Activated CD4-positive, alpha-beta memory T cell treated with anti-CD3 and anti-CD28 coated beads, Interleukin-2, amount 10 ng/mL, durations not matched to agents 7 days and 5 days (primary cell): ENCODE data around the gene GDI1. TPM values are rescaled to one million over a fixed set of nuclear protein-coding genes. Genes with fewer than 3 reads are reported as not detected.

Experiments
- CTCF ChIA-PET: fragments of 350-600 bp; sonication (Branson Sonifier 250); formaldehyde crosslinking; loops from one replicate; lab custom pipeline; 2021; ENCODE audit warnings: antibody characterized with exemption, inconsistent platforms; lab: Charles Lee
- POLR2A ChIA-PET: fragments of 350-600 bp; sonication (Branson Sonifier 250); formaldehyde crosslinking; loops from one replicate; lab custom pipeline; 2021; ENCODE audit warnings: antibody characterized with exemption; lab: Charles Lee
- DNase-seq: peaks from one replicate; pipeline ENCODE4 v3.0.0-alpha.2; 2020
- H3K27ac Mint-ChIP-seq: one replicate; pipeline ENCODE4 v1.8.0; 2021; ENCODE audit warnings: mild to moderate bottlenecking, mixed read lengths
- H3K27me3 Mint-ChIP-seq: one replicate; pipeline ENCODE4 v1.8.0; 2021; ENCODE audit warnings: mixed read lengths
- H3K36me3 Mint-ChIP-seq: one replicate; pipeline ENCODE4 v1.8.0; 2021; ENCODE audit warnings: low read depth, mixed read lengths
- H3K4me1 Mint-ChIP-seq: one replicate; pipeline ENCODE4 v1.8.0; 2021; ENCODE audit warnings: mixed read lengths
- H3K4me3 Mint-ChIP-seq: one replicate; pipeline ENCODE4 v1.8.0; 2021; ENCODE audit warnings: mild to moderate bottlenecking, mixed read lengths
- H3K9me3 Mint-ChIP-seq: one replicate; pipeline ENCODE4 v1.8.0; 2021; ENCODE audit warnings: mixed read lengths
- total RNA-seq, 2 experiments: library from RNA; stranded (reverse); gene quantifications; one replicate each; pipeline ENCODE4 v1.2.3, GENCODE V29; 2021

The GDI1 gene
- total RNA-seq, 2 experiments from 2014 or later: 114 to 117 TPM

DNA sequence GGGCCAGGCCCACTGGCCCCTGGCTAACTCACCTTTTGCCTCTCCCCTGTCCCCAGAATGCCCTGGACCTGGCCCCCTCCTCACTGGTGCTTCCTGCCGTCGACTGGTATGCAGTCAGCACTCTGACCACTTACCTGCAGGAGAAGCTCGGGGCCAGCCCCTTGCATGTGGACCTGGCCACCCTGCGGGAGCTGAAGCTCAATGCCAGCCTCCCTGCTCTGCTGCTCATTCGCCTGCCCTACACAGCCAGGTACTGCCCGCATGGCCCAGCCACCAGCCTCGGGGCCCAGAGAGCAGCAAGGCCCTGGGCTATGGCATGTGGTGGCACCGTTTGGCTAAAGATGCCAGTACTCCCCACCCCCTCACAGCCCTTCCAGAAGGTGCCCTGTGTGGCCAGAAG, 4.7 kb upstream of the GDI1 start:
- Mint-ChIP-seq H3K27ac (no peak overlapping the region), H3K9me3 (no peaks in the 10 kb centered on the region), H3K4me3 (no peak overlapping the region), H3K4me1 (peaks cover 26% of the 10 kb centered on the region), H3K27me3 (no peaks in the 10 kb centered on the region), H3K36me3 (peaks cover 27% of the 10 kb centered on the region)
- ChIA-PET POLR2A (interaction anchor here (0.7 kb wide), 1 partner anchor 27 kb away, joined by 4 read pairs; no protein-coding TSS in a partner anchor), CTCF (no interaction called here)
- no peak for DNase-seq

- no peak overlapping the region for H3K27ac Mint-ChIP-seq
- peaks cover 31% of the 10 kb centered on the region for H3K36me3 Mint-ChIP-seq
- H3K4me3 Mint-ChIP-seq: no peak overlapping the region
- no peak for DNase-seq
- peaks cover 28% of the 10 kb centered on the region for H3K4me1 Mint-ChIP-seq
- ChIA-PET CTCF (no interaction called here), POLR2A (no interaction called here)
- H3K27me3 Mint-ChIP-seq: no peaks in the 10 kb centered on the region
- H3K9me3 Mint-ChIP-seq: no peaks in the 10 kb centered on the region
Observed at GRCh38 chrX:154433605-154434004, 3.3 kb upstream of the GDI1 start.

GRCh38 chrX:154434394-154435168, 2.4 kb upstream of the GDI1 start:
- no peaks in the 10 kb centered on the region for H3K9me3 Mint-ChIP-seq
- peaks cover 31% of the 10 kb centered on the region for H3K36me3 Mint-ChIP-seq
- peaks cover 26% of the 10 kb centered on the region for H3K4me1 Mint-ChIP-seq
- ChIA-PET CTCF (no interaction called here), POLR2A (no interaction called here)
- H3K4me3 Mint-ChIP-seq: no peak overlapping the region
- DNase-seq: no peak
- H3K27ac Mint-ChIP-seq: no peak overlapping the region
- H3K27me3 Mint-ChIP-seq: no peaks in the 10 kb centered on the region

DNA sequence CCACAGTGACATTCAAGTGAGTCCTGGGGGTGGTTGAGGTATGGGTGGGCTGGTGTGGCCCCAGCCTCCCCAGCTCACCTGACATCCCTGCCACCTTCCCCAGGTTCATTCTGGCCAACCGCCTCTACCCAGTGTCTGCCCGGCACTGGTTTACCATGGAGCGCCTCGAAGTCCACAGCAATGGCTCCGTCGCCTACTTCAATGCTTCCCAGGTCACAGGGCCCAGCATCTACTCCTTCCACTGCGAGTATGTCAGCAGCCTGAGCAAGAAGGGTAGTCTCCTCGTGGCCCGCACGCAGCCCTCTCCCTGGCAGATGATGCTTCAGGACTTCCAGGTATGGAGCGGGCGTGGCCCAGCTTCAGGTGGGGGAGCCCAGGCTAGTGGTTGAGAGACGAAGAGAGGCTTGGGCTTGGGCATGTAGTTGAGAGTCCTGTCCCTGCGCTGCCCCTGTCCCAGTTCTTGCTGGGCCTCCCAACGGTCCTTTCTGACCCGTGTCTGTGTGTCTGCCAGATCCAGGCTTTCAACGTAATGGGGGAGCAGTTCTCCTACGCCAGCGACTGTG, 1.7 kb upstream of the GDI1 start:
- peaks cover 25% of the 10 kb centered on the region for H3K4me1 Mint-ChIP-seq
- no peak for DNase-seq
- H3K36me3 Mint-ChIP-seq: peaks cover 33% of the 10 kb centered on the region
- POLR2A ChIA-PET: interaction anchor here (0.7 to 1.1 kb wide), 2 partner anchors 15 to 50 kb away, joined by 3 read pairs; no protein-coding TSS in a partner anchor
- H3K4me3 Mint-ChIP-seq: no peak overlapping the region
- CTCF ChIA-PET: no interaction called here
- no peaks in the 10 kb centered on the region for H3K27me3 Mint-ChIP-seq
- no peak overlapping the region for H3K27ac Mint-ChIP-seq
- H3K9me3 Mint-ChIP-seq: no peaks in the 10 kb centered on the region

DNA sequence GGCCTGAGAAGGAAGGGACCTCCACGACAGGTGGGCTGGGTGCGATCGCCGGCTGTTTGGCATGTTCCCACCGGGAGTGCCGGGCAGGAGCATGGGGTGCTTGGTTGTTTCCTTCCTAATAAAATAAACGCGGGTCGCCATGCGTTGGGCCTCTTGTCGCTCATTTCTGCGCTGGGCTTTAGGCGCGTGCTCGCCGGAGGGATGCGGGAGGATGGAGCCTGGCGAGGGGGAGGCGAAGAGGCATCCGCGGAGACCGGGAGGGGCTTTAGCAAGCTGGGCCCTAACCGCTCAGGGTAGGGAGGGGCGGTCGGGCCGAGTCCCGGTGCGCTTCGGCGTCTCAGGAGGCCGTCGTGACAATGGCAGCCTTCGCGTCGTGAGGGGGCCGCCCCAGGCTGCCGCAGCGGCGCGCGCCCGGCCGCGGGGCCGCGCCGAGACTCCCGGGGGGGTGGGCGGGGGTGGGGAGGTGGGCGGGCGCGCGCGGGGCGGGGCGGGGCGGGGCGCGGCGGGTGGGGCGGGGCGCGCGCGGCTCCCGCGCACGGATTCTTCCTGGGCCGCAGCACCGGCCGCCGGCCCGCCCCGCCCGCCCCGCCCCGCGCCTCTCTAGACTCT, 476 bp upstream of the GDI1 start:
- Mint-ChIP-seq H3K4me1 (peaks cover 26% of the 10 kb centered on the region), H3K27me3 (no peaks in the 10 kb centered on the region), H3K27ac (peak overlapping the region; percentile 73), H3K4me3 (peak overlapping the region; percentile 70), H3K36me3 (peaks cover 32% of the 10 kb centered on the region), H3K9me3 (no peaks in the 10 kb centered on the region)
- POLR2A ChIA-PET: interaction anchor here (0.9 to 1.1 kb wide), 2 partner anchors 13 to 25 kb away, joined by 3 read pairs; no protein-coding TSS in a partner anchor
- CTCF ChIA-PET: no interaction called here
- peak; percentile 55 for DNase-seq

DNA sequence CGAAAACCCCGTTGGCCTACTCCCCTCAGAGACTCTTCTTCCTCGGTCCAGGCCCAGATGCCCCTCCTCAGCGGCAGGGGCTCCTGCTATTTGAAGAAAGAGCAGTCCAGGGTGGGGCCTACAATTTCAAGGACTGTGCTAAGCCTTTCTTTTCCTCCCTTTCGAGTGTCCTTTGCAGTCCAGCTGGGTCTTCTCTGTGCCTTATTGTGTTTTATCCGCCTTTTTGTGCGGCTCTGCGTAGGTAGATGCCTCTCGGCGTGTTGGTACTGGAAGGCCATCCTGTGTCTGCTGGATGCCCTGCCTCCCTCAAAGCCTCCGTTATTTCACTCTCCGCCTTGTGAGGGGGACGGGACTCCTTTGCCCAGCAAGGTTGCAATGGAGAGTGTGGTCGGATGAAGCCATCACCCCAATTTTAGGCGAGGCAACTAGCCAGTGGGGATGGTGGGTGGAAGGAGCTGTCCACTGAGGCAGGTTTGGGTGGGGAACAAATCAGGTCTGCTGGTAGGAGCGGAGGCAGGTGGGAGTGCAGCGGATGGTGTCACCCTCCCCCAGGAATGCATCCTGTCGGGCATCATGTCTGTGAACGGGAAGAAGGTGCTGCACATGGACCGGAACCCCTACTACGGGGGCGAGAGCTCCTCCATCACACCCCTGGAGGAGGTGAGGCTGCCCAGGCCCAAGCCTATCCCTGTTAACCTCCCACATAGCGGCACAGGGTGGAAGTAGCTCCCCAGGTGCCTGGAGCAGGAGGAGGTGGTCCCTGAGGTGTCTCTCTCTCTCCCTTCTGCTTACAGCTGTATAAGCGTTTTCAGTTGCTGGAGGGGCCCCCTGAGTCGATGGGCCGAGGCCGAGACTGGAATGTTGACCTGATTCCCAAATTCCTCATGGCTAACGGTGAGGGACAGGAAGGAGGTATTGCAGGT, 1.3 kb downstream of the GDI1 start:
- Mint-ChIP-seq H3K4me1 (peaks cover 31% of the 10 kb centered on the region), H3K27me3 (no peaks in the 10 kb centered on the region), H3K9me3 (no peaks in the 10 kb centered on the region), H3K4me3 (peak overlapping the region; percentile 82), H3K36me3 (peaks cover 35% of the 10 kb centered on the region), H3K27ac (peak overlapping the region; percentile 62)
- ChIA-PET POLR2A (interaction anchor here (0.8 to 1.3 kb wide), 2 partner anchors 26 to 40 kb away, joined by 4 to 5 read pairs; partner anchors contain the start of gene RPL10), CTCF (no interaction called here)
- no peak for DNase-seq

GRCh38 chrX:154439841-154440240, 2.9 kb downstream of the GDI1 start:
- Mint-ChIP-seq H3K27me3 (no peaks in the 10 kb centered on the region), H3K4me1 (peaks cover 35% of the 10 kb centered on the region), H3K27ac (no peak overlapping the region), H3K4me3 (no peak overlapping the region), H3K36me3 (peaks cover 34% of the 10 kb centered on the region), H3K9me3 (no peaks in the 10 kb centered on the region)
- ChIA-PET POLR2A (no interaction called here), CTCF (interaction anchor here (0.6 kb wide), 1 partner anchor 387 kb away, joined by 5 read pairs; no protein-coding TSS in a partner anchor)
- no peak for DNase-seq

GRCh38 chrX:154440623-154441357, 3.8 kb downstream of the GDI1 start:
- POLR2A ChIA-PET: interaction anchor here (1.5 to 2.4 kb wide), 2 partner anchors 42 to 49 kb away, joined by 7 to 11 read pairs; partner anchors contain the start of genes RPL10 and SLC10A3
- H3K27ac Mint-ChIP-seq: peak overlapping the region; percentile 44
- H3K36me3 Mint-ChIP-seq: peaks cover 30% of the 10 kb centered on the region

GRCh38 chrX:154441564-154441963, 4.6 kb downstream of the GDI1 start:
- Mint-ChIP-seq H3K9me3 (no peaks in the 10 kb centered on the region), H3K4me1 (peaks cover 38% of the 10 kb centered on the region), H3K27ac (peak overlapping the region; percentile 72), H3K4me3 (no peak overlapping the region), H3K27me3 (no peaks in the 10 kb centered on the region), H3K36me3 (peaks cover 23% of the 10 kb centered on the region)
- CTCF ChIA-PET: interaction anchor here (1.1 to 1.5 kb wide), 2 partner anchors 14 to 43 kb away, joined by 3 read pairs; no protein-coding TSS in a partner anchor
- POLR2A ChIA-PET: interaction anchor here (0.8 to 2.4 kb wide), 5 partner anchors 13 to 49 kb away, joined by 3 to 11 read pairs (median 3); partner anchors contain the start of genes ATP6AP1, PLXNA3, RPL10 and SLC10A3
- DNase-seq: no peak

More at GRCh38 chrX:154440623-154441357, 3.8 kb downstream of the GDI1 start:
- Mint-ChIP-seq H3K27me3 (no peaks in the 10 kb centered on the region), H3K9me3 (no peaks in the 10 kb centered on the region), H3K4me1 (peaks cover 39% of the 10 kb centered on the region), H3K4me3 (no peak overlapping the region)
- no peak for DNase-seq
- CTCF ChIA-PET: interaction anchor here (1.1 to 1.5 kb wide), 2 partner anchors 13 to 42 kb away, joined by 3 read pairs; no protein-coding TSS in a partner anchor

GRCh38 chrX:154441984-154442707, 5.2 kb downstream of the GDI1 start:
- no peaks in the 10 kb centered on the region for H3K9me3 Mint-ChIP-seq
- H3K27me3 Mint-ChIP-seq: no peaks in the 10 kb centered on the region
- H3K27ac Mint-ChIP-seq: peak overlapping the region; percentile 72
- no peak for DNase-seq
- H3K36me3 Mint-ChIP-seq: peaks cover 26% of the 10 kb centered on the region
- ChIA-PET POLR2A (interaction anchor here (0.8 to 2.4 kb wide), 6 partner anchors 14 to 71 kb away, joined by 3 to 11 read pairs (median 3); partner anchors contain the start of genes ATP6AP1, PLXNA3, RPL10 and SLC10A3), CTCF (interaction anchor here (1.5 kb wide), 1 partner anchor 43 kb away, joined by 3 read pairs; no protein-coding TSS in a partner anchor)
- H3K4me3 Mint-ChIP-seq: no peak overlapping the region
- peaks cover 42% of the 10 kb centered on the region for H3K4me1 Mint-ChIP-seq

DNA sequence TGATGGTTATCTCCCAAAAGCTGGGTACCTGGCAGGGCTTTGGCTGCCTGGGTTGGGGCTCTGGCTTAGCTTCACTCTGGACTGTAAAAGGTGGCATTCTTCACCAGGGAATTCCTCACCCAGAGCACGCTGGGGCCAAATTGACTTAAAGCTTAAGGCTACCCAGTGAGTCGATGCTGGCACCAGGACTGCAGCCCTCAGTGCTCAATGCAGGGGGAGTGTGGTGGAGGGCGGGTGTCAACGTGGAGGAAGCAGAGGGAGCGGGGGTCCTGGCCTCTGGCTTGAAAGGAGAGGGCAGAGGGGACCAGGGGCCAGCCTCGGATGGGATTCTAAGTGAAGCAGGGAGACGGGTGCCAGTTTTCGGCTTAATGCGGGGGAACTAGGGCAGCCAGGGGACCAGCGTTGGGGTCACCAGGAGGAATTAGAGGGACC, 6.5 kb downstream of the GDI1 start:
- ChIA-PET CTCF (no interaction called here), POLR2A (interaction anchor here (0.6 to 1.9 kb wide), 3 partner anchors 15 to 72 kb away, joined by 3 to 6 read pairs (median 3); no protein-coding TSS in a partner anchor)
- no peaks in the 10 kb centered on the region for H3K27me3 Mint-ChIP-seq
- H3K4me3 Mint-ChIP-seq: peak overlapping the region; percentile 68
- peaks cover 31% of the 10 kb centered on the region for H3K36me3 Mint-ChIP-seq
- peaks cover 37% of the 10 kb centered on the region for H3K4me1 Mint-ChIP-seq
- H3K9me3 Mint-ChIP-seq: no peaks in the 10 kb centered on the region
- H3K27ac Mint-ChIP-seq: peak overlapping the region; percentile 82
- DNase-seq: no peak
